ENCODE results near the gene RXRA. TPM values are rescaled to one million over a fixed set of nuclear protein-coding genes. Genes with fewer than 3 reads are reported as not detected.

The RXRA gene
- total and polyA plus RNA-seq, 10 donors: 10.9 to 116 (median 81.0) TPM

- WGBS, 5 donors: 86 to 93% (median 91%) methylated on average over 17 to 19 of the region's 19 CpGs
- no peak overlapping the region for H3K4me3 ChIP-seq
- DNase-seq: peak; percentile 68
- TF ChIP-seq POLR2A (IDR thresholded peaks at IDR 0.05): no peak
- no peak for TF ChIP-seq POLR2AphosphoS5 (IDR thresholded peaks at IDR 0.05)
- TF ChIP-seq CTCF (IDR thresholded peaks at IDR 0.05 in 8 of 11, conservative IDR thresholded peaks at IDR 0.05 in 3 of 11): no peak
- H3K36me3 ChIP-seq: no peaks in the 10 kb centered on the region
- H3K9me3 ChIP-seq: no peaks in the 10 kb centered on the region
- intact Hi-C loops (cut with DNase I; ENCODE audit: low total_unique reads): loop anchor here (10.0 kb wide), 1 partner anchor 147 kb away; no protein-coding TSS in a partner anchor
- H3K27me3 ChIP-seq (replicated peaks in 1 of 7): peaks cover 0 to 14% (median 0%) of the 10 kb centered on the region in 7 donors
- peaks cover under 1 to 69% (median 23%) of the 10 kb centered on the region in 6 donors for H3K4me1 ChIP-seq
- peak overlapping the region in 5 of 8 donors; percentile 61 to 66 (median 65) for H3K27ac ChIP-seq
Observed at GRCh38 chr9:134321946-134322741, 4.1 kb upstream of the RXRA start.

- Histone ChIP-seq H3K36me3 (no peaks in the 10 kb centered on the region), H3K27ac (peak overlapping the region in 1 of 8 donors; percentile 66), H3K27me3 (replicated peaks in 1 of 7) (peaks cover 0 to 16% (median 0%) of the 10 kb centered on the region in 7 donors), H3K9me3 (no peaks in the 10 kb centered on the region), H3K4me3 (no peak overlapping the region), H3K4me1 (peaks cover 7 to 71% (median 29%) of the 10 kb centered on the region in 6 donors)
- no peak for TF ChIP-seq POLR2A (IDR thresholded peaks at IDR 0.05)
- TF ChIP-seq CTCF (IDR thresholded peaks at IDR 0.05 in 8 of 11, conservative IDR thresholded peaks at IDR 0.05 in 3 of 11): no peak
- TF ChIP-seq POLR2AphosphoS5 (IDR thresholded peaks at IDR 0.05): no peak
- intact Hi-C loops (cut with DNase I; ENCODE audit: low total_unique reads): loop anchor here (10.0 kb wide), 1 partner anchor 148 kb away; no protein-coding TSS in a partner anchor
- peak; percentile 64 for DNase-seq
- 86 to 96% (median 90%) methylated on average over 7 of the region's 7 CpGs for WGBS, 5 donors
Observed at GRCh38 chr9:134322781-134323241, 3.4 kb upstream of the RXRA start.

- 74 to 93% (median 84%) methylated on average over 13 to 20 of the region's 20 CpGs for WGBS, 5 donors
- intact Hi-C loops (cut with DNase I; ENCODE audit: low total_unique reads): loop anchor here (10.0 kb wide), 1 partner anchor 149 kb away; no protein-coding TSS in a partner anchor
- H3K4me3 ChIP-seq: no peak overlapping the region
Observed at GRCh38 chr9:134323741-134324358, 2.4 kb upstream of the RXRA start.

More at GRCh38 chr9:134323741-134324358, 2.4 kb upstream of the RXRA start:
- H3K27me3 ChIP-seq (replicated peaks in 1 of 7): peaks cover 0 to 16% (median 0%) of the 10 kb centered on the region in 7 donors
- DNase-seq: peak; percentile 76
- H3K9me3 ChIP-seq: no peaks in the 10 kb centered on the region
- H3K36me3 ChIP-seq: no peaks in the 10 kb centered on the region
- peak overlapping the region in 1 of 8 donors; percentile 28 for H3K27ac ChIP-seq
- TF ChIP-seq CTCF (IDR thresholded peaks at IDR 0.05 in 8 of 11, conservative IDR thresholded peaks at IDR 0.05 in 3 of 11): no peak
- TF ChIP-seq POLR2AphosphoS5 (IDR thresholded peaks at IDR 0.05): peak in 2 of 3 donors; percentile 43 to 51
- peaks cover 7 to 76% (median 39%) of the 10 kb centered on the region in 6 donors for H3K4me1 ChIP-seq

Measured in spleen (tissue), 11 donors.